DND-41 (cell line): ENCODE results near the gene OPCML.

ENCODE experiments used
- ATAC-seq: fragments of 200-7000 bp; cut with Tn5 transposase; 3 replicates; pipeline ENCODE4 v1.9.1; 2021; ENCODE audit warnings: low read depth; ENCODE audit not compliant: insufficient read depth
- DNase-seq: peaks from one replicate; pipeline ENCODE4 v3.0.0-alpha.2; 2020
- H2AFZ ChIP-seq: 2 replicates; pipeline ENCODE4 v1.6.0; 2012; ENCODE audit warnings: low read depth, low read length
- H3K27ac ChIP-seq: 2 replicates; pipeline ENCODE4 v1.5.1; 2012; ENCODE audit warnings: low read length, inconsistent platforms
- H3K27me3 ChIP-seq: fragments of 200-600 bp; sonication (generic); 2 replicates; pipeline ENCODE4 v1.6.0; 2012; ENCODE audit warnings: low read length, mild to moderate bottlenecking, inconsistent platforms; ENCODE audit not compliant: insufficient read depth, poor library complexity
- H3K36me3 ChIP-seq: 2 replicates; pipeline ENCODE4 v1.5.1; 2012; ENCODE audit warnings: low read length, inconsistent platforms; ENCODE audit not compliant: insufficient read depth
- H3K4me1 ChIP-seq: 2 replicates; pipeline ENCODE4 v1.5.1; 2012; ENCODE audit warnings: mild to moderate bottlenecking, low read length; ENCODE audit not compliant: insufficient read depth
- H3K4me2 ChIP-seq: 2 replicates; pipeline ENCODE4 v1.6.0; 2012; ENCODE audit warnings: mild to moderate bottlenecking, moderate library complexity, low read length, inconsistent platforms; ENCODE audit not compliant: insufficient read depth
- H3K4me3 ChIP-seq, 2 experiments: fragments of 200-600 bp in 1 of 2; shearing (Covaris generic) in 1 of 2; 2 replicates each; pipeline ENCODE4 v1.5.1; 2012 to 2016; ENCODE audit warnings: inconsistent platforms in 2 of 2, low read length in 2 of 2, mild to moderate bottlenecking in 2 of 2, low read depth in 1 of 2, moderate library complexity in 1 of 2
- H3K79me2 ChIP-seq: 2 replicates; pipeline ENCODE4 v1.6.0; 2012; ENCODE audit warnings: low read length, inconsistent platforms; ENCODE audit not compliant: insufficient read depth
- H3K9ac ChIP-seq: 2 replicates; pipeline ENCODE4 v1.6.0; 2012; ENCODE audit warnings: low read depth, mild to moderate bottlenecking, inconsistent platforms, low read length, moderate library complexity
- H3K9me3 ChIP-seq: 2 replicates; pipeline ENCODE4 v1.5.1; 2012; ENCODE audit warnings: low read length, moderate library complexity, mild to moderate bottlenecking, inconsistent platforms; ENCODE audit not compliant: insufficient read depth, severe bottlenecking
- H4K20me1 ChIP-seq: 2 replicates; pipeline ENCODE4 v1.6.0; 2012; ENCODE audit warnings: low read length; ENCODE audit not compliant: insufficient read depth
- CTCF ChIP-seq: IDR thresholded peaks from 2 replicates; pipeline ENCODE4 v1.5.1; 2012; ENCODE audit warnings: borderline replicate concordance, low read length, moderate library complexity, mild to moderate bottlenecking; ENCODE audit not compliant: poor library complexity, severe bottlenecking; ENCODE audit errors: extremely low read depth
- EZH2 ChIP-seq: IDR thresholded peaks from 3 replicates; pipeline ENCODE4 v1.6.1; 2012; ENCODE audit warnings: borderline replicate concordance, low read depth, mild to moderate bottlenecking, moderate library complexity, low read length, inconsistent platforms; ENCODE audit not compliant: severe bottlenecking

The OPCML gene

GRCh38 chr11:132925825-132926469 is 606.4 kb downstream of the OPCML start:
- Histone ChIP-seq H3K9me3 (no peaks in the 10 kb centered on the region), H3K4me1 (no peaks in the 10 kb centered on the region), H3K27ac (no peak overlapping the region), H3K4me2 (no peak overlapping the region), H3K4me3 (no peak overlapping the region), H4K20me1 (no peaks in the 10 kb centered on the region), H3K36me3 (no peaks in the 10 kb centered on the region), H3K27me3 (no peaks in the 10 kb centered on the region), H3K79me2 (no peaks in the 10 kb centered on the region), H2AFZ (no peak overlapping the region), H3K9ac (no peak overlapping the region)
- ATAC-seq, result no peak
- no peak for DNase-seq
- TF ChIP-seq CTCF (no peak), EZH2 (no peak)

- DNase-seq (no peak), ATAC-seq (no peak)
- Histone ChIP-seq H3K79me2 (no peaks in the 10 kb centered on the region), H3K4me2 (no peak overlapping the region), H4K20me1 (no peaks in the 10 kb centered on the region), H3K9ac (no peak overlapping the region), H3K36me3 (no peaks in the 10 kb centered on the region), H3K4me1 (no peaks in the 10 kb centered on the region), H3K4me3 (no peak overlapping the region), H3K27ac (no peak overlapping the region), H2AFZ (no peak overlapping the region), H3K9me3 (no peaks in the 10 kb centered on the region), H3K27me3 (no peaks in the 10 kb centered on the region)
- TF ChIP-seq CTCF (no peak), EZH2 (no peak)
Measured at GRCh38 chr11:132921597-132921996, 610.7 kb downstream of the OPCML start.

GRCh38 chr11:132920451-132921096 is 611.7 kb downstream of the OPCML start:
- Histone ChIP-seq H3K27me3 (no peaks in the 10 kb centered on the region), H3K9ac (no peak overlapping the region), H3K9me3 (no peaks in the 10 kb centered on the region), H3K4me3 (no peak overlapping the region), H4K20me1 (no peaks in the 10 kb centered on the region), H2AFZ (no peak overlapping the region), H3K79me2 (no peaks in the 10 kb centered on the region), H3K4me2 (no peak overlapping the region), H3K4me1 (no peaks in the 10 kb centered on the region), H3K36me3 (no peaks in the 10 kb centered on the region), H3K27ac (no peak overlapping the region)
- ATAC-seq, result no peak
- DNase-seq, result no peak
- TF ChIP-seq EZH2, result no peak
- TF ChIP-seq CTCF, result no peak
